K562 (cell line): ENCODE measurements around the gene MEGF11.

Experiments
- ASH1L ChIP-seq: fragments of 450-650 bp; IDR thresholded peaks from 2 replicates; pipeline ENCODE4 v1.6.1; 2018; ENCODE audit warnings: borderline replicate concordance, mild to moderate bottlenecking, low read depth; ENCODE audit not compliant: partially characterized antibody
- CBFB ChIP-seq: sonication (generic); formaldehyde crosslinking; IDR thresholded peaks from 2 replicates; pipeline ENCODE4 v1.4.0; 2020; ENCODE audit warnings: mild to moderate bottlenecking, missing genetic modification reagents
- CHD1 ChIP-seq: fragments of 200-600 bp; sonication (generic); IDR thresholded peaks from one replicate; pipeline ENCODE4 v1.6.1; 2012; ENCODE audit warnings: mild to moderate bottlenecking, moderate library complexity, low read length, inconsistent platforms
- KAT2B ChIP-seq: IDR thresholded peaks from one replicate; pipeline ENCODE4 v1.6.1; 2012; ENCODE audit warnings: low read depth, mild to moderate bottlenecking, control low read depth, inconsistent platforms, low read length, moderate library complexity
- SMC3 ChIP-seq: conservative IDR thresholded peaks from 2 replicates; pipeline ENCODE4 v1.6.1; 2011; ENCODE audit warnings: low read depth, low read length, improper control_type of control experiment; ENCODE audit not compliant: insufficient read depth
- ZBTB49 ChIP-seq: sonication (generic); formaldehyde crosslinking; IDR thresholded peaks from 2 replicates; pipeline ENCODE4 v1.8.0; 2022; ENCODE audit warnings: missing genetic modification reagents, mild to moderate bottlenecking, borderline replicate concordance
- ZBTB8A ChIP-seq: fragments of 450-650 bp; IDR thresholded peaks from 2 replicates; pipeline ENCODE4 v1.6.1; 2018; ENCODE audit warnings: mild to moderate bottlenecking, moderate library complexity; ENCODE audit not compliant: partially characterized antibody
- ZNF12 ChIP-seq: sonication (generic); formaldehyde crosslinking; IDR thresholded peaks from 2 replicates; pipeline ENCODE4 v1.4.0; 2020; ENCODE audit warnings: mild to moderate bottlenecking, missing genetic modification reagents

DNA sequence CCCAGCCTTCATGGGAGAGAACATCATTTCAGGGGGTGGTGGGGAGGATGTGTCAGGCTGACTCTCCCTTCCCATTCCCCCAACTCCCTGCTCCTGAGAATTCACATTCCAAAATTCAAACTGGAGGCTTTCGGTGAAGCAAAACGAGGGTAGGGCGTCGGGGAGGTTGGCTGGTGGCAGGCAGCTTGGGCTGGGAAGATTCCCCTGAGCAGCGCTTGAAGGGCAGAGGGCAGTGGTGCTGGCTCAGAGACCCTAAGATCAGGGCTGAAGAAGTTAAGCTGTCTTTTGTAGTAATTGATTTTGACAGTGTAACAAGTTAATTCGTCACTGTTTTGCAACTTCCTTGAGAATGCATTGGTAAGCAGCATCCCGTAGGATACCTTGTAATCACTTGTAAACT lies 196.5 kb downstream of the MEGF11 start:
- TF ChIP-seq ASH1L (no peak), ZNF12 (CRISPR knock-in tag) (no peak), CHD1 (no peak), KAT2B (no peak), CBFB (CRISPR knock-in tag) (no peak), SMC3 (no peak), ZBTB8A (no peak), ZBTB49 (CRISPR knock-in tag) (no peak)
